GM12891 (cell line): ENCODE measurements around the gene ARSG.

Source experiments
- PAX5 ChIP-seq: IDR thresholded peaks from 2 replicates; pipeline ENCODE4 v1.6.1; 2011; ENCODE audit warnings: low read length, moderate library complexity, mild to moderate bottlenecking; ENCODE audit not compliant: insufficient read depth, severe bottlenecking
- POLR2A ChIP-seq: IDR thresholded peaks from 2 replicates; pipeline ENCODE4 v1.6.1; 2011; ENCODE audit warnings: low read depth, low read length, control low read depth
- POLR2AphosphoS5 ChIP-seq: IDR thresholded peaks from 2 replicates; pipeline ENCODE4 v1.6.1; 2011; ENCODE audit warnings: low read depth, low read length, control low read depth
- TAF1 ChIP-seq: IDR thresholded peaks from 2 replicates; pipeline ENCODE4 v1.6.1; 2011; ENCODE audit warnings: low read depth, low read length, control low read depth

- TF ChIP-seq POLR2A (no peak), POLR2AphosphoS5 (no peak), PAX5 (no peak), TAF1 (no peak)
These were observed 108.5 kb downstream of the ARSG start for GRCh38 chr17:68399638-68400403.
